ENCODE measurements around the gene FAT1.

The FAT1 gene

DNA sequence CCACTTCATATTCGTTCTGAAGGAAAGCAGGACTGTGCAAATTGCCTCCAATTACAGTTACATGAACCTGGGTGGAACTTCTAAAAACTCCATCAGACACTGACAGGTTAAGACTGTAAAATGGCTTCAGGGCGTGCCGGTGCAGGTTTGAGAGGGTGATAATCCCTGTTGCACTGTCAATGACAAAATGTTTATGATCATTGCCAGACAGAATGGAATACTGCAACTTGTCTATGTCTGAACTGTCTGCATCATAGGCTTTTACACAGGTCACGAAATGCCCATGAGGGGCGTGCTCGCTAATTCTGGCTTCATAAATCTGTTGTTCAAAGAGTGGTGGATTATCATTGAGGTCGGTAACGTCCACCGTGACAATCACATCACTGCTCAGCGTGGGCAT, 104.6 kb downstream of the FAT1 start:
- no peak for DNase-seq (ENCODE audit: low spot score)

- no peak for DNase-seq (ENCODE audit: low spot score)
These were observed 105.7 kb downstream of the FAT1 start for GRCh38 chr4:186617921-186618320.

DNA sequence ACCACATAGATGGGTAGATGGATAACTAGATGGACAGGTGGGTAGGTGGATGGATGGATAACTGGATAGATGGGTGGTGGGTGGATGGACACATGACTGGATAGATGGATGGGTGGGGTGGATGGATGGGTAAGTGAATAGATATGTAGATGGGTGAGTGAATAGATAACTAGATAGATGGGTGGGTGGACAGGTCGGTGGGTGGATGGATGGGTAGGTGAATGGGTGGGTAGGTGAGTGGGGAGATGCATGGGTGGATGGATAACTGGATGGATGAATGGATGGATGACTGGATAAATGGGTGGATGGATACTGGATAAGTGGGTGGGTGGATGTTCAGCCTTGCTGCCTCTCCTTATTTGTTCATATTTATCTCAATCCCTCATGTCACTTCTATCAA, 116.2 kb downstream of the FAT1 start:
- no peak for DNase-seq (ENCODE audit: low spot score)

DNA sequence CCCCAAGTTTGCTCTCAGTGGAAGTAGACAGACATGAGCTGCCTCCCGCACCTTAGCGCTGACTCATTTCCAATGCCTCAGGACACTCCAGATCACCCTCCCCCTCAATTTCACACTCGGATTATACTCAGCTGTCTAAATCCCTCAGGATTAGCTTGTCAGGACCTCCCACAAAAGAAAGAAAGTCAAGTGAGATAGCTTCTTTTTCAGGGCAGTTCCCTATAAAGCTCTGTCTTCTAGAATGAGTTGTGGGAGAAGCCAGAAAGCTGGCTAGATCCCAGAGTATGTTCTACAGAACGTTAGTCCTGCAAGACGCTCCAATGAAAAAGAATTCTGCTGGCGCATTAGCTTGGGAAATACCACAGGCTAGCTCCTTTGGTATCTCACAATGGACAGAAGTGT, 117.1 kb downstream of the FAT1 start:
- DNase-seq (ENCODE audit: low spot score) = no peak

DNA sequence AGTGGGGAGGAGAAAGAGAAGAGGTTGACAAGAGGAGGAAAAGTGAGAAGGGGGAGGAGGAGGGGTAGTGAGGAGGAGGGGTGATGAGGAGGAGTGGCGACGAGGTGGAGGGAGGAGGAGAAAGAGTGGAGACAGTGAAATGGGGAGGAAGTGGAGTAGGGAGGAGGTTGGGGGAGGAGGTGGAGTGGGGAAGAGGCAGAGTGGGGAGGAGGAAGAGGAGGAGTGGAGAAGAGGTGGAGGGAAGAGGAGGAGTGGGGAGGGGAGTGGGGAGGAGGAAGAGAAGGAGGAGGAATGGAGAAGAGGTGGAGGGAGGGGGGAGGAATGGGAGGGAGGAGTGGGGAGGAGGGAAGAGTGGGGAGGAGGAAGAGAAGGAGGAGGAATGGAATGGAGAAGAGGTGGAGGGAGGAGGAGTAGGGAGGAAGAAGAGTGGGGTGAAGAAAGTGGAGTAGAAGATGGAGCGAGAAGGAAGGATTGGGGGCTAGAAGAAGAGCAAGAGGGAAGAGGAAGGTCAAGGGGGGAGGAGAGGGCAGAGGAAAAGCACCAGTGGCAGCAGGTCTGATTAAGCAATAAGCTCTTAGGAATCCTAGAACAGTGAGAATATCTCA, 118.3 kb downstream of the FAT1 start:
- no peak for DNase-seq (ENCODE audit: low spot score)

- no peak for DNase-seq (ENCODE audit: low spot score)
These were observed 119.4 kb downstream of the FAT1 start for GRCh38 chr4:186604124-186604807.

DNA sequence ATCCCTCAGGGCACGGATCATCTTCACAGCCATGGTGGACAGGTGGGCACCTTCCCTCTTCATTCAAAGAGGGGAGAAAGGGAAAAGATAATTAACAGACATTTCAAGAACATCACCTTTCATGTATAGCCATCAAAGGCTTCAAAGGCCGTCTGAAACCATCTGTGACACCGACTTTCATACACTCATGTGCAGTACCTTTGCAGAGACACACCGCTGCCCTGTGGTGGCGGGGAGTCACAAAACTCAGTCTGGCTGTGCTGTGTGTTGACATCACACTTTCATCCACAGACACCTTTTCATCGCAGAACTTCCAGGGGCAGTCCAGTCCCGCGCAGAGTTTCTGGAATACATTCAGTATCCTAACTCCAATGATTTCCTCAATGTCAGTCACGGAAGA, 120.7 kb downstream of the FAT1 start:
- DNase-seq (ENCODE audit: low spot score) = no peak

GRCh38 chr4:186599483-186599882, 124.2 kb downstream of the FAT1 start:
- DNase-seq (ENCODE audit: low spot score) = no peak

DNA sequence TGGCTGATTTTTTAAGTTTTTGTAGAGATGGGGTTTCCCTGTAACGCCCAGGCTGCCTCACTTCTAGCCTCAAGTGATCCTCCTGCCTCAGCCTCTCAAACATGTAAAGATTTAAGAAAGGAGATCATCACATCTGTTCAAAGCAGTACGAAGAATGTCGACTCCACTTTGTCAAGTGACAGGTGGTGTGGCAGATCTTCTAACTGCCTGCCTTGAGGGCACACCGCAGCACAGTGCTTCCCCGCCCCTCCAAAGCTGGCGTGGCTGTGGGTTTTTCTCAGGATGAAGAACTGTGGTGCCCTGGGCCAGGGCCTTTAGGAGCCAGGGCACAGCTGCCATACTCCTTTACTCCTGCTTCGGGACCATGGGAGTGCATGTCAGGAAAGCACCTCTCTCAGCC, 125.0 kb downstream of the FAT1 start:
- no peak for DNase-seq (ENCODE audit: low spot score)

GRCh38 chr4:186596850-186597390, 126.7 kb downstream of the FAT1 start:
- no peak for DNase-seq (ENCODE audit: low spot score)

DNA sequence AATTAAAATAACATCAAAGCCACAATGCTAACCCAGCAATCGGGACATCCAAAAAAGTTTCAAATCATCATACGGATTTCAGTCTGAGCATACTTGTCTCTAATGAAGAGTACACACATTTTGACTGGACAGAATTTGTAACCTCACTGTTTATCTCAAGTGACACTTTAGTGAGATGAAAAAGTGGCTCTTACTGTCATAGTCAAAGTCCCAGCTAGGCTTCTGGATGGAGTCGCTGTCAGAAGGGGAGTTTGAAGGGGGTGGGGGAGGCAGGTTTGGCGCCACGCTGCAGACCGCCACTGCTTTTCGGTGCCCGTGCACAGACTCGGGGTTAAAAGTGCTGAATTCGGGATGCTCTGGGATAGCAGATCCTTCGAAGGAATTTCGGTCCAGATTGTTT, 127.3 kb downstream of the FAT1 start:
- DNase-seq (ENCODE audit: low spot score) = no peak

GRCh38 chr4:186593587-186593973, 130.1 kb downstream of the FAT1 start:
- no peak for DNase-seq (ENCODE audit: low spot score)

- no peak for DNase-seq (ENCODE audit: low spot score)
These were observed 130.6 kb downstream of the FAT1 start for GRCh38 chr4:186592966-186593586.

- DNase-seq (ENCODE audit: low spot score) = no peak
These were observed 131.2 kb downstream of the FAT1 start for GRCh38 chr4:186592445-186592844.

- no peak for DNase-seq (ENCODE audit: low spot score)
These were observed 132.0 kb downstream of the FAT1 start for GRCh38 chr4:186591651-186592050.

GRCh38 chr4:186588503-186588902, 135.2 kb downstream of the FAT1 start:
- DNase-seq (ENCODE audit: low spot score) = no peak

GRCh38 chr4:186587416-186588018, 136.1 kb downstream of the FAT1 start:
- DNase-seq (ENCODE audit: low spot score) = peak; percentile 39

GRCh38 chr4:186586205-186586604, 137.5 kb downstream of the FAT1 start:
- no peak for DNase-seq (ENCODE audit: low spot score)

- no peak for DNase-seq (ENCODE audit: low spot score)
These were observed 138.7 kb downstream of the FAT1 start for GRCh38 chr4:186584912-186585311.

DNA sequence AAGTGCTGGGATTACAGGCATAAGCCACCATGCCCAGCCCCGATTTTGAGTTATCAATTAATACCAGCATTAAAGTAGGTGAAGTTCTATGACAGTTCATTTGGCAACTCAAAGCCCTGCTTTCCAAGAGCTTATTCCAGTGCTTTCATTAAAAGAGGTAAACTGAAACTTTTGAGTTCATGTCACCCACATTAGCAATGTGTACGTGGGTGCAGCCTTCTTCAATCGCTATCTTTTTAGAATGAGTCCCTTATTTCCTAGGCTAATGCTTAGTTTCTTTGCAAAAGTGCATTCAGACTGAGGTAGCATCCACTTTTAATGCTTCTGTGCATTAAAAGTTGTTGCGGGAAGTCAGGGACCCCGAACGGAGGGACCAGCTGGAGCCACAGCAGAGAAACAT, 142.2 kb downstream of the FAT1 start:
- no peak for DNase-seq (ENCODE audit: low spot score)

DNA sequence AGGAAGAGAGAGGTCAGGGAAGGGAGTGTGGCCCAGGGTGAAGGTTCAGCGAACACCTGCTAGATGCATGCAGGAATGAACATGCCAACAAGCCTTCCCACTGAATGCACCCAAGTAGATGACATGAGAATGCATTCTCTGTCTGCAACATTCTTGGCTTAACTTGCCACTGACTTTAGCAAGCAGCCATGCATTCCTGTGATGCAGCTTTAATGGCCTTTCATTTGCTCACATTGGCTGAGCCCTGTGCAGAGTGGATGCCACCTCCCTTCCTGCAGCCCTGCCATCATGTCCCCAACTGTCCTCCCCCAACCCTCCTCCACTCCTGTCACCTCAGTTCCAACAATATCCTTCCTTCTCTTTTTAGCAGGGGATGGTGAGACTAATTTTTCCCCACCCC, 143.0 kb downstream of the FAT1 start:
- DNase-seq (ENCODE audit: low spot score) = no peak

- DNase-seq (ENCODE audit: low spot score) = no peak
These were observed 153.3 kb downstream of the FAT1 start for GRCh38 chr4:186570193-186570996.

All from activated CD4-positive, alpha-beta T cell treated with anti-CD3 and anti-CD28 coated beads, Interleukin-2, Interleukin-4, amounts not matched to agents 100 ng/mL and 50 ng/mL, durations not matched to agents 16 hours and 8 hours (primary cell).